ENCODE results near the gene AFAP1.

DNA sequence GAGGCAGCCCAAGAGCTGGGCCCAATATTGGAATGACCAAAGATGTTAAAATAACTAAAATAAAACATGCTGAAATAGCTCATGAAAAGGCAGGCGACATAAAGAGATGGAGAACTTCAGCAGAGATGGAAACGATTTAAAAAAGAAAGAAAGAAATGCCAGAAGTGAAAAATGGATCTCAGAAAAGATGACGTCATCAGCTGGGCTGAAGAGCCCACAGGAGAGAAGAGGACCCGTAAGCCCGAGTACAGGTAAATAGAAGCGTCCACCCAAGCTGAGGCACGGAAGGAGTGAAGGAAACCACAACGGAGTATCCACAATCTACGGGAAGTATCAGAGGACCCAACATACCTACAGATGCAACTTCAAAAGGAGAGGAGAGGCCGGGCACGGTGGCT, 112.8 kb downstream of the AFAP1 start:
- TF ChIP-seq, protein P1, sequence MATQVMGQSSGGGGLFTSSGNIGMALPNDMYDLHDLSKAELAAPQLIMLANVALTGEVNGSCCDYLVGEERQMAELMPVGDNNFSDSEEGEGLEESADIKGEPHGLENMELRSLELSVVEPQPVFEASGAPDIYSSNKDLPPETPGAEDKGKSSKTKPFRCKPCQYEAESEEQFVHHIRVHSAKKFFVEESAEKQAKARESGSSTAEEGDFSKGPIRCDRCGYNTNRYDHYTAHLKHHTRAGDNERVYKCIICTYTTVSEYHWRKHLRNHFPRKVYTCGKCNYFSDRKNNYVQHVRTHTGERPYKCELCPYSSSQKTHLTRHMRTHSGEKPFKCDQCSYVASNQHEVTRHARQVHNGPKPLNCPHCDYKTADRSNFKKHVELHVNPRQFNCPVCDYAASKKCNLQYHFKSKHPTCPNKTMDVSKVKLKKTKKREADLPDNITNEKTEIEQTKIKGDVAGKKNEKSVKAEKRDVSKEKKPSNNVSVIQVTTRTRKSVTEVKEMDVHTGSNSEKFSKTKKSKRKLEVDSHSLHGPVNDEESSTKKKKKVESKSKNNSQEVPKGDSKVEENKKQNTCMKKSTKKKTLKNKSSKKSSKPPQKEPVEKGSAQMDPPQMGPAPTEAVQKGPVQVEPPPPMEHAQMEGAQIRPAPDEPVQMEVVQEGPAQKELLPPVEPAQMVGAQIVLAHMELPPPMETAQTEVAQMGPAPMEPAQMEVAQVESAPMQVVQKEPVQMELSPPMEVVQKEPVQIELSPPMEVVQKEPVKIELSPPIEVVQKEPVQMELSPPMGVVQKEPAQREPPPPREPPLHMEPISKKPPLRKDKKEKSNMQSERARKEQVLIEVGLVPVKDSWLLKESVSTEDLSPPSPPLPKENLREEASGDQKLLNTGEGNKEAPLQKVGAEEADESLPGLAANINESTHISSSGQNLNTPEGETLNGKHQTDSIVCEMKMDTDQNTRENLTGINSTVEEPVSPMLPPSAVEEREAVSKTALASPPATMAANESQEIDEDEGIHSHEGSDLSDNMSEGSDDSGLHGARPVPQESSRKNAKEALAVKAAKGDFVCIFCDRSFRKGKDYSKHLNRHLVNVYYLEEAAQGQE (IDR thresholded peaks at IDR 0.05; ENCODE audit: low read depth), result no peak
- no peak for TF ChIP-seq EGR1 (IDR thresholded peaks at IDR 0.05)
- no peak for TF ChIP-seq YY1 (IDR thresholded peaks at IDR 0.05; ENCODE audit: low read depth)
- TF ChIP-seq EP300 (IDR thresholded peaks at IDR 0.05; ENCODE audit: borderline replicate concordance), result no peak
